Activated B cell treated with CpG ODN at 0.5 μM for 24 hours (primary cell): Measurements from ENCODE around the gene IGF2. TPM values are rescaled to one million over a fixed set of nuclear protein-coding genes. Genes with fewer than 3 reads are reported as not detected.

Source experiments
- ATAC-seq: fragments of 200-7000 bp; cut with Tn5 transposase; one replicate; pipeline ENCODE4 v1.10.0; 2021; ENCODE audit warnings: low read depth, mild to moderate bottlenecking, moderate library complexity
- CTCF ChIA-PET: fragments of 350-600 bp; sonication (Branson Sonifier 250); formaldehyde crosslinking; loops from one replicate; lab custom pipeline; 2021; ENCODE audit warnings: antibody characterized with exemption; lab: Charles Lee
- POLR2A ChIA-PET: fragments of 350-600 bp; sonication (Branson Sonifier 250); formaldehyde crosslinking; loops from one replicate; lab custom pipeline; 2021; ENCODE audit warnings: antibody characterized with exemption; lab: Charles Lee
- DNase-seq: peaks from one replicate; pipeline ENCODE4 v3.0.0; 2022
- H3K27ac Mint-ChIP-seq: one replicate; pipeline ENCODE4 v1.8.0; 2020; ENCODE audit warnings: mixed read lengths
- H3K27me3 Mint-ChIP-seq: one replicate; pipeline ENCODE4 v1.8.0; 2021; ENCODE audit warnings: mixed read lengths
- H3K36me3 Mint-ChIP-seq: one replicate; pipeline ENCODE4 v1.8.0; 2021; ENCODE audit warnings: low read depth, mixed read lengths
- H3K4me1 Mint-ChIP-seq: one replicate; pipeline ENCODE4 v1.8.0; 2021; ENCODE audit warnings: mixed read lengths
- H3K4me3 Mint-ChIP-seq: one replicate; pipeline ENCODE4 v1.8.0; 2020; ENCODE audit warnings: mild to moderate bottlenecking, mixed read lengths
- H3K9me3 Mint-ChIP-seq: one replicate; pipeline ENCODE4 v1.8.0; 2020; ENCODE audit warnings: mixed read lengths
- intact Hi-C: fragments of 100-400 bp; cut with micrococcal nuclease; formaldehyde crosslinking; loops from one replicate; pipeline ENCODE4 v1.15.1; 2024
- total RNA-seq: library from RNA; stranded (reverse); gene quantifications from 2 replicates; pipeline ENCODE4 v1.2.3, GENCODE V29; 2022
- TF ChIP-seq, protein P1 (sequence below): fragments of 200-600 bp; IDR thresholded peaks from one replicate; pipeline ENCODE4 v1.8.0; 2022; ENCODE audit warnings: antibody characterized with exemption, mild to moderate bottlenecking

IGF2 gene
- total RNA-seq, 1 donor from 2014 or later, result not detected

DNA sequence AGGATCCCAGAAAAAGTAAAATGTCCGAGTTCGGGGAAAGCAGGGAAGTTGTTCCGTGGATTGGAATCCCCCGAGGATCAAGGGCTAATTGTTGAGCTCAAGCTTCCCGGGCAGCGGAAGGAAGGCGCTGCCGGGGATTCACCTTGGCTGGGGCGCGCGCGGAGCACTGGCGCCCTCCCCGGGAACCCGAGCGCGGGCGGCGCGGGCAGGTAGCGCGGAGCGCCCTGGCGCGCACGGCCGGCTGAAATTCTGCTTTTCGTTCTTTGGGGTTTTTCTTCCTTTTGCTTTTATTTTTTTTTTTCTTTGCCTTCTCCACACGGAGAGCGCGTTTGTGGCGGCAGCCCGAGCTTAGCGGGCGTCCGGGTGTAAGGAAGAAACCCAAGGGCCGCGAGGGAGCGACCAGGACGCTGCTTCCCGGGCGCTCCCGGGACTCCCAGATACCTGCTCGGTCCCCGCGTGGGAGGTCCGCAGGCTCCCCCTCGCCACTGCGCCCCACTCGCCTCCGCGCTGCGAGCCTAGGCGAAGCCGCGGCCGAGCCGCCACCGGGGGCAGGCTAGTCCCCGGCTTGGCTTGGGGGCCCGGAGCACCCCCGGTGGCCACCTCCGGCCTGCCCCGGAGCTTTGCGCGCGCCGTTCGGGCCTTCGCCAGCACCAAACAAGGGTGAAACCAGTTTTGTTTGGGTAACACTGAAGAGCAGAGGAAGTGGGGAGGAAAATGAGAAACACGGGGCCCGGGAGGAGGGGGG is 4.8 kb upstream of the IGF2 start:
- Mint-ChIP-seq H3K36me3 (no peaks in the 10 kb centered on the region), H3K9me3 (no peaks in the 10 kb centered on the region), H3K27ac (no peak overlapping the region), H3K4me3 (peak overlapping the region; percentile 57), H3K27me3 (peaks cover 54% of the 10 kb centered on the region), H3K4me1 (peaks cover 20% of the 10 kb centered on the region)
- ATAC-seq, result no peak
- ChIA-PET POLR2A (no interaction called here), CTCF (interaction anchor here (0.7 to 1.2 kb wide), 2 partner anchors 268 to 491 kb away, joined by 3 read pairs; no protein-coding TSS in a partner anchor)
- intact Hi-C loops, result loop anchor here (5.0 kb wide), 2 partner anchors 248 to 292 kb away; partner anchors contain the start of gene LSP1
- DNase-seq, result no peak
- TF ChIP-seq, protein P1, sequence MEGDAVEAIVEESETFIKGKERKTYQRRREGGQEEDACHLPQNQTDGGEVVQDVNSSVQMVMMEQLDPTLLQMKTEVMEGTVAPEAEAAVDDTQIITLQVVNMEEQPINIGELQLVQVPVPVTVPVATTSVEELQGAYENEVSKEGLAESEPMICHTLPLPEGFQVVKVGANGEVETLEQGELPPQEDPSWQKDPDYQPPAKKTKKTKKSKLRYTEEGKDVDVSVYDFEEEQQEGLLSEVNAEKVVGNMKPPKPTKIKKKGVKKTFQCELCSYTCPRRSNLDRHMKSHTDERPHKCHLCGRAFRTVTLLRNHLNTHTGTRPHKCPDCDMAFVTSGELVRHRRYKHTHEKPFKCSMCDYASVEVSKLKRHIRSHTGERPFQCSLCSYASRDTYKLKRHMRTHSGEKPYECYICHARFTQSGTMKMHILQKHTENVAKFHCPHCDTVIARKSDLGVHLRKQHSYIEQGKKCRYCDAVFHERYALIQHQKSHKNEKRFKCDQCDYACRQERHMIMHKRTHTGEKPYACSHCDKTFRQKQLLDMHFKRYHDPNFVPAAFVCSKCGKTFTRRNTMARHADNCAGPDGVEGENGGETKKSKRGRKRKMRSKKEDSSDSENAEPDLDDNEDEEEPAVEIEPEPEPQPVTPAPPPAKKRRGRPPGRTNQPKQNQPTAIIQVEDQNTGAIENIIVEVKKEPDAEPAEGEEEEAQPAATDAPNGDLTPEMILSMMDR, result no peak

DNA sequence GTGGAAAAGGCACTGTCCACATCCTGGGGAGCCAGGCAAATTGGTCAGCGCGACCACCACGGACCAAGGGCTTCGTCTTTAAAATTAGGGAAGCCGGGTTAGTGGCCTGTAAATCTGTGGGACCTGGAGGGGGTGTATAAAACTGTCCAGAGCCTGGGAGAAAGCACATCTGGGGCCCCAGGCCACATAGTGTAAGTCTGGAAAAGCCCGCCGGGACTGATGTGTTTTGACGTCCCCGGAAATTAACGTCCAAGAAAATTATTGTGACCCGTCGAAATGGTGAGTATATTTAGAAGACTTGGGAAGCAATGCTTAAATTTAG is 4.2 kb upstream of the IGF2 start:
- no peak for ATAC-seq
- H3K9me3 Mint-ChIP-seq, result no peaks in the 10 kb centered on the region
- ChIA-PET POLR2A (interaction anchor here (1.0 kb wide), 2 partner anchors 8 to 233 kb away, joined by 3 read pairs; partner anchors contain the start of gene CD81), CTCF (interaction anchor here (0.7 to 1.4 kb wide), 2 partner anchors 106 to 267 kb away, joined by 3 read pairs; no protein-coding TSS in a partner anchor)
- no peak for DNase-seq
- peaks cover 20% of the 10 kb centered on the region for H3K4me1 Mint-ChIP-seq
- peak overlapping the region; percentile 57 for H3K4me3 Mint-ChIP-seq
- TF ChIP-seq, protein P1, result no peak
- H3K36me3 Mint-ChIP-seq, result no peaks in the 10 kb centered on the region
- H3K27me3 Mint-ChIP-seq, result peaks cover 50% of the 10 kb centered on the region
- intact Hi-C loops, result loop anchor here (5.0 kb wide), 2 partner anchors 249 to 291 kb away; partner anchors contain the start of gene LSP1
- H3K27ac Mint-ChIP-seq, result no peak overlapping the region

DNA sequence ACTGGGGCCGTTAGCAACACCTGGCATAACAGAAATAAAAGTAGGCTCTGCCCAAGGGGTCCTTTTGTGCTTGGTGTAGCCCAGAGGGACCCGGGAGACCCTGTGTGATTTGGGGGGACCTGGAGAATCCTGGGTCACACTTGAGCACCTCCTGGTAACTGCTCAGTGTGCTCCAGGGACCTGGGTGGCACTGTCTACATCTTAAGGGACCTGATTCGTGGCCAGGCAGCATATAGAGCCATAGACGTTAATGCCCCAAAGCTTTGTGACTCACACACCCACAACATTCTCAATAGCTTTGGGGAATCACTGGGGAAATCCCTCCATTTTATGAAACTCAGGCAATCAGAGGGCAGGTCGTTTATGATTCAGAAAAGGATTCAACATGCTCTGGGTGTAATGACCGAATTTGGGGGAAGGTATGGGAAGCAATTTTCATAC is 3.6 kb upstream of the IGF2 start:
- CTCF ChIA-PET, result interaction anchor here (1.4 to 3.5 kb wide), 2 partner anchors 9 to 105 kb away, joined by 3 to 19 read pairs; no protein-coding TSS in a partner anchor
- H3K9me3 Mint-ChIP-seq, result no peaks in the 10 kb centered on the region
- H3K36me3 Mint-ChIP-seq, result no peaks in the 10 kb centered on the region
- peaks cover 22% of the 10 kb centered on the region for H3K4me1 Mint-ChIP-seq
- intact Hi-C loops, result loop anchor here (5.0 kb wide), 2 partner anchors 250 to 290 kb away; partner anchors contain the start of gene LSP1
- peaks cover 47% of the 10 kb centered on the region for H3K27me3 Mint-ChIP-seq
- POLR2A ChIA-PET, result interaction anchor here (1.0 to 1.5 kb wide), 3 partner anchors 8 to 292 kb away, joined by 3 read pairs; partner anchors contain the start of gene CD81
- TF ChIP-seq, protein P1, result no peak
- peak overlapping the region; percentile 53 for H3K27ac Mint-ChIP-seq
- peak; percentile 83 for ATAC-seq
- DNase-seq, result no peak
- peak overlapping the region; percentile 63 for H3K4me3 Mint-ChIP-seq

DNA sequence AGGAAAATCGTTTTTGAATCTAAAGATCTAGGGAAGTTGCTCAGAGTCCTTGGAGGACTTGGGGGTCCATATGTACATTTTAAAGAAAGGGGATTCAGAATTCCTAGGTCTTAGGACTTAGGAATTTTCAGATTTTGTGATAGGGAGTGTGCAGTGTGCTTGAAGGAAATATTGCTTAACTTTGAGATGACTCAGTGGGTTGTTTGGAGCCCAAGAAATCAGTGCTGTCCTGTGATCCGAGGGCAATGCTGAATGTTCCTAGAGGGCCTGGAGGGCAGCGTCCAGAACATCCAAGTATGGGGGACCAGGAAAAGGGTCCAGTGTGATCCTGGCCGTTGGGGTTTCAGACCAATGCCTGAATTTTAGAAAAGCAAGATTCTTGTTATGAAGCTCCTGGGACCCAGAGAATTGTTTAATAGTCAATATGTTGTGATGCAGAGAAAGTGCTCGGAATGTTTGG is 3.1 kb upstream of the IGF2 start:
- TF ChIP-seq, protein P1, result no peak
- H3K36me3 Mint-ChIP-seq, result no peaks in the 10 kb centered on the region
- H3K27me3 Mint-ChIP-seq, result peaks cover 52% of the 10 kb centered on the region
- POLR2A ChIA-PET, result interaction anchor here (1.0 to 1.5 kb wide), 3 partner anchors 9 to 292 kb away, joined by 3 read pairs; partner anchors contain the start of gene CD81
- peak overlapping the region; percentile 63 for H3K4me3 Mint-ChIP-seq
- intact Hi-C loops, result loop anchor here (5.0 kb wide), 2 partner anchors 250 to 290 kb away; partner anchors contain the start of gene LSP1
- H3K4me1 Mint-ChIP-seq, result peaks cover 24% of the 10 kb centered on the region
- no peaks in the 10 kb centered on the region for H3K9me3 Mint-ChIP-seq
- H3K27ac Mint-ChIP-seq, result peak overlapping the region; percentile 53
- DNase-seq (no peak), ATAC-seq (no peak)
- CTCF ChIA-PET, result interaction anchor here (1.4 to 3.5 kb wide), 2 partner anchors 9 to 105 kb away, joined by 3 to 19 read pairs; no protein-coding TSS in a partner anchor
